Central memory CD8-positive, alpha-beta T cell (primary cell): ENCODE data around the gene TIMP4.

Experiments used
- ATAC-seq: fragments of 150-1000 bp; cut with Tn5 transposase; replicated peaks from 2 replicates; pipeline ENCODE4 v1.10.0; 2022; ENCODE audit warnings: mild to moderate bottlenecking, moderate FRiP score, moderate number of reproducible peaks; ENCODE audit not compliant: poor library complexity, severe bottlenecking; ENCODE audit errors: extremely low read depth
- DNase-seq, 2 donors: peaks; one replicate each; pipeline ENCODE4 v3.0.0; 2021; ENCODE audit warnings: low spot score in 2 of 2
- H3K27ac Mint-ChIP-seq: one replicate; pipeline ENCODE4 v1.8.0; 2022; ENCODE audit warnings: low read depth, mild to moderate bottlenecking, moderate library complexity, mixed read lengths
- H3K27me3 Mint-ChIP-seq: one replicate; pipeline ENCODE4 v1.8.0; 2022; ENCODE audit warnings: mixed read lengths
- H3K36me3 Mint-ChIP-seq: one replicate; pipeline ENCODE4 v1.8.0; 2022; ENCODE audit warnings: mild to moderate bottlenecking, moderate library complexity, mixed read lengths; ENCODE audit not compliant: insufficient read depth
- H3K4me1 Mint-ChIP-seq: one replicate; pipeline ENCODE4 v1.8.0; 2022; ENCODE audit warnings: mixed read lengths
- H3K4me3 Mint-ChIP-seq: one replicate; pipeline ENCODE4 v1.8.0; 2022; ENCODE audit warnings: mild to moderate bottlenecking, moderate library complexity, mixed read lengths
- H3K9me3 Mint-ChIP-seq: one replicate; pipeline ENCODE4 v1.8.0; 2022; ENCODE audit warnings: mixed read lengths

TIMP4 gene

DNA sequence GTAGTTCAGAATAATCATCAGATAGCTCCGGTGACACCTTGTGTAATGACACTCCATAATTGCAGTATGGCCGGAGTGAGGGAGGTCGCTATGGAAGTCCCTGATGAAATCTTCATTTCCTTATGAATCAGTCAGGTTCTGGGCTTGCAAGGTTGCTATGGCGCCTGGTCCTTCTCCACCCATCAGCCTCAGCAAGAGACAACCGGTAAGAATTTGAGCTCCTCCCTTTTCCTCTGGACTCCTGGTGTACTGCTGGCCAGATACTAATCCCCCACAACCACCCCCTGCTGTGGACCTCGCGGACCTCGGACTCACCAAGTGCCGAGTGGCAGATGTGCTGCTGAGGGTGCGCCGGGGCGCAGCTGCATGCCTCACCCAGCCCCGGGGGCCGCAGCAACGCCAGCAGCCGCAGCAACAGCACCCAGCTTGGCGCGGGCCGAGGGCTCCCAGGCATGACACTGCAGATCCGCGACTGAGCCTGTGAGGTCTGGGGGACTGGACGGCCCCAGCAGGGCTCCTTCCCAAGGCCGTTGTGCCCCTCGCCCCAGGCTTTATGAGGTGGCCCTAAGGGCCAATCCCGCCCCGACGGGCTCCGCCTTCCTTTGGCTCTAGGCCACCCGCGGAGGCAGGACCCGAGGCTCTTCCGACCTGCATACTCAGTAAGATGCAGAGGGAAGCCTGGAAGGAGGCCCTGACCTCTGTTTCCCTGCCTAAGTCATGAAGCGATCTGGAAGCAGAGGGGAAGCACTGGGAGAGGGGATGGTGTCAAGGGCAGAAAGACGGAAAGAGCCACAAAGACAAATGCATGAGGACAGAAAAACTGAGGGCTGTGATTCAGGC, at the start of gene TIMP4:
TIMP4 (minus strand) TSS at position 526 of the 840 bp plus-strand sequence; CDS start at position 454, 72 bp downstream.
- DNase-seq (no peak), ATAC-seq (no peak)
- no peaks in the 10 kb centered on the region for H3K4me1 Mint-ChIP-seq
- no peak within 1 kb of the TSS for H3K27ac Mint-ChIP-seq
- H3K27me3 Mint-ChIP-seq = peaks cover 28% of the 10 kb centered on the region
- H3K4me3 Mint-ChIP-seq = no peak within 1 kb of the TSS
- no peaks in the 10 kb centered on the region for H3K36me3 Mint-ChIP-seq
- no peaks in the 10 kb centered on the region for H3K9me3 Mint-ChIP-seq

DNA sequence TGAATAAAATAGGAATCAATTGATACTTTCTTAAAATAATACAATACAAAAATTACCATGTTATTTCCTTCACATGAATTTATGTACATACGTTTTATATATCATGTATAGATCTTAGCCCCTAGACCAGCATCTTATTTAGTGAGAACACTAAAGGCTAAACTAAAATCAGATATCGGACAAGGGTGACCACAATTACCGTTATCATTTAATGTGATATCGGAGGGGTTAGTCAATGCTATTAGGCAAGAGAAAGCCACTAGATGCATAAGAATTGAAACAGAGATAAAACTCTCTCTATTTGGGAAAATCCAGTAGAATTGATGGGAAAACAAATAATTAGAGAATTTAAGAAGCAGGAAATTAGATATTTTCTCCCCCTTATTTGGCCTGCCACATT, 46.5 kb upstream of the TIMP4 start:
- no peak for DNase-seq
- no peak overlapping the region for H3K27ac Mint-ChIP-seq
- ATAC-seq = no peak

DNA sequence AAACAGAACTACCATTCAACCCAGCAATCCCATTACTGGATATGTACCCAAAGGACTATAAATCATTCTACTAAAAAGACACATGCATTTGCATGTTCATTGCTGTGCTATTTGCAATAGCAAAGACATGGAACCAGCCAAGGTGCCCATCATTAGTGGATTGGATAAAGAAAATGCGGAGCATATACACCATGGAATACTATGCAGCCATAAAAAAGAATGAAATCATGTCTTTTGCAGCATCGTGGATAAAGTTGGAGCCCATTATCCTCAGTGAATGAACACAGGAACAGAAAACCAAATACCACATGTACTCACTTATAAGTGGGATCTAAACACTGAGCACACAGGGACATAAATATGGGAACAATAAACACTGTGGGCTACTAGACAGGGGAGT, 43.1 kb upstream of the TIMP4 start:
- H3K36me3 Mint-ChIP-seq = no peaks in the 10 kb centered on the region
- no peak overlapping the region for H3K27ac Mint-ChIP-seq
- DNase-seq = no peak
- H3K27me3 Mint-ChIP-seq = no peaks in the 10 kb centered on the region
- no peak overlapping the region for H3K4me3 Mint-ChIP-seq
- no peaks in the 10 kb centered on the region for H3K4me1 Mint-ChIP-seq
- ATAC-seq = no peak
- H3K9me3 Mint-ChIP-seq = no peaks in the 10 kb centered on the region

More for the DNA sequence above, 46.5 kb upstream of the TIMP4 start:
- H3K4me1 Mint-ChIP-seq = no peaks in the 10 kb centered on the region
- no peaks in the 10 kb centered on the region for H3K9me3 Mint-ChIP-seq
- no peak overlapping the region for H3K4me3 Mint-ChIP-seq
- no peaks in the 10 kb centered on the region for H3K36me3 Mint-ChIP-seq
- H3K27me3 Mint-ChIP-seq = no peaks in the 10 kb centered on the region

DNA sequence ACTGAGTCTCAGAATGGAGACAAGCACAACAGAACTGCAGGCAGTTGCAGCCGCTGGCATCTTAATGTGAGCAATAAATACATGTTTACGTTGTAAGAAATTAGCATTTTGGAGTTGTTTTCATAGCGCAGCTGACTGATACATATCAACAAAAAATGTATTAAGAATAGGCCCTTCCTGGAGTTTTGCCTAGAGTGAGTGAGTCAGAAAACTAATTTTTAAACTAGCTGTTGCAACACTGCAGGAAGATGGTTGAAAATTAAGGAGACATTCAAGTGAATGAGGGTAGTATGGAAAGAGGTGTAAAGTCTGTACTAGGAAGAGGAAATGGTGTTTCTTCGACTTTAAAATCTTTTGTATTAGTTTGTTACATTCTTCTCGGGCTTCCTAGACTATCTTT, 39.6 kb upstream of the TIMP4 start:
- H3K27ac Mint-ChIP-seq = no peak overlapping the region
- H3K36me3 Mint-ChIP-seq = no peaks in the 10 kb centered on the region

DNA sequence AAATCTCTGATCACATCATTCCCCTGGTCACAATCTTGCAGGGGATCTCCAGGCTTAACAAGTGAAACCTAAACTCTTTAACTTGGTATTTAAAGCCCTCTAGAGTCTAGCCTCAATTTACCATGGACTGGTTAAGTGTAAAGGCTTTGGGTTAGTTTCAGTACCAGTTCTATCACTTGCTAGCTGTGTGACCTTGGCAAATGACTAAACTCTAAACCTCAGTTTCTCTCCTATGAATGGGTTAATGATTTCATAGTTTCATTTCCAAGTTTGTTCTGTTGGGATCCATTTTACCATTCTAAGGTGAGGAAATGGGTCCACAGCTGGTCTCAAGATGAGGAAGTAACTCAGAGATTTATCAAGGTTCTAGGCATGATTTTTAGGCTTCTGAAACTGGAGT, 38.8 kb upstream of the TIMP4 start:
- no peaks in the 10 kb centered on the region for H3K27me3 Mint-ChIP-seq
- DNase-seq = no peak
- no peaks in the 10 kb centered on the region for H3K9me3 Mint-ChIP-seq
- H3K4me1 Mint-ChIP-seq = no peaks in the 10 kb centered on the region
- no peak overlapping the region for H3K4me3 Mint-ChIP-seq
- ATAC-seq = no peak
- no peaks in the 10 kb centered on the region for H3K36me3 Mint-ChIP-seq
- H3K27ac Mint-ChIP-seq = no peak overlapping the region

More for the DNA sequence above, 39.6 kb upstream of the TIMP4 start:
- ATAC-seq (no peak), DNase-seq (no peak)
- Mint-ChIP-seq H3K4me1 (no peaks in the 10 kb centered on the region), H3K4me3 (no peak overlapping the region), H3K9me3 (no peaks in the 10 kb centered on the region), H3K27me3 (no peaks in the 10 kb centered on the region)

DNA sequence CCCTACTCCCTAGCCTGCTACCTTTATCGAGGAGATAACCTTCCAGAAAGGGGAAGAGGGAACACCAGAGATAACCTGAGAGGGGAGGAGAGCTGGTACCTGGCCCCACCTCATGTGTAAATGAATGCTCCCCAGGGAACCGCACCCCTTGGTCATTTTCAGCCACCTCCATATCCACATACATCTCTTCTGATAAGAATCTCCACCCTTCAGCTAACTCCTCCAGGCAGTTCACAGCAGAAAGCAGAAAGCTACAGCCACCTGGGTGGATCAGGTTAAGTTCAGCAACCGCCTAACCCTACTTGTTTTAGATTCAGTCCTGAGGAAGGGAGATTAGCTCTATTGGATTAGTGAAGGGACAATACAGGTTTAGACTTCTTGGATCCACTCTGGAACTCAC, 38.0 kb upstream of the TIMP4 start:
- H3K27ac Mint-ChIP-seq = no peak overlapping the region
- no peaks in the 10 kb centered on the region for H3K4me1 Mint-ChIP-seq
- H3K4me3 Mint-ChIP-seq = no peak overlapping the region
- no peaks in the 10 kb centered on the region for H3K9me3 Mint-ChIP-seq
- H3K27me3 Mint-ChIP-seq = no peaks in the 10 kb centered on the region
- DNase-seq (no peak), ATAC-seq (no peak)
- H3K36me3 Mint-ChIP-seq = no peaks in the 10 kb centered on the region

DNA sequence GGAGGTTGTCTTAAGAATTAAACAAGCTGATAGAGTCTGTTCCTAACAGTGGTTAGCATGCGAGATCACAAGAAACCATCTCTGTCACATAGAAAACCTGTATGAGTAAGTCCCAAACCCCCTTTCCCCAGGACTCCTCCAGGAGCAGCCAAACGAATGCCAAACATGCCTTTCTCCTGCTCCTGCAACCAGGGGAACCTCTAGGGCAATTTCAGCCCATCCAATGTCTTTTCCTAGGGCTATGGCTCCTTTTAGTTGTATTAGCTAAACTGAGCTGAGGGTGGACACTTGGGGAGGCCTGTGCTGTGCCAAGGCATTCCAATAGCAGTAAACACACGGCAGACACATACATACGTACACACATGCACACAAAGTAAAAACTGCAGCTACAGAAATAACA, 36.5 kb upstream of the TIMP4 start:
- H3K27me3 Mint-ChIP-seq = peaks cover 8% of the 10 kb centered on the region
- no peak overlapping the region for H3K4me3 Mint-ChIP-seq
- H3K27ac Mint-ChIP-seq = no peak overlapping the region
- H3K9me3 Mint-ChIP-seq = no peaks in the 10 kb centered on the region
- ATAC-seq (no peak), DNase-seq (no peak)
- H3K36me3 Mint-ChIP-seq = no peaks in the 10 kb centered on the region
- no peaks in the 10 kb centered on the region for H3K4me1 Mint-ChIP-seq

DNA sequence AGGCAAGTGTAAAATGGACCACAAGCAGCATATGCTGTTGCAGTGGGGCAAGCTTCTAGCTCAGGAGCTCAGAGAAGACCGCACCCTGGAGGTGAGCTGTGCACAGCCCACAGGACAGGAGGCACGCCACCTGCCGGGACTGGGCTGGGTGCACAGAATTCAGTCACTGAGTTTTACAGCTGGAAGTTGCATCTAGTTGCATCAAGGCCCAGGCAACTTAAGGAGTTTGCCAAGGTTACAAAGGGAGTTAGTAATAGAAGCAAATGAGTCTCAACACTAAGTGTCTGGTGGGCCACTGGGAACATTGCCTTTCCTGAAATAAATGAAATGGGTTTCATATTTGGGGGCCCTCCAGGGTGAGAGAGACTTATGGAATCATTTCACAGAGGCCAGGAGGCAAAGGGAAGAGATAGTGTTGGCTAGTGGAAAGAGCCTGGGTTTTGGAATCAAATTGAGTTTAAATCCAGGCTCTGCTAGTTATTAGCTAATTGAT, 36.0 kb upstream of the TIMP4 start:
- H3K4me1 Mint-ChIP-seq = no peaks in the 10 kb centered on the region
- no peaks in the 10 kb centered on the region for H3K9me3 Mint-ChIP-seq
- H3K27ac Mint-ChIP-seq = no peak overlapping the region
- no peaks in the 10 kb centered on the region for H3K36me3 Mint-ChIP-seq
- H3K4me3 Mint-ChIP-seq = no peak overlapping the region
- ATAC-seq (no peak), DNase-seq (no peak)
- H3K27me3 Mint-ChIP-seq = peaks cover 11% of the 10 kb centered on the region

DNA sequence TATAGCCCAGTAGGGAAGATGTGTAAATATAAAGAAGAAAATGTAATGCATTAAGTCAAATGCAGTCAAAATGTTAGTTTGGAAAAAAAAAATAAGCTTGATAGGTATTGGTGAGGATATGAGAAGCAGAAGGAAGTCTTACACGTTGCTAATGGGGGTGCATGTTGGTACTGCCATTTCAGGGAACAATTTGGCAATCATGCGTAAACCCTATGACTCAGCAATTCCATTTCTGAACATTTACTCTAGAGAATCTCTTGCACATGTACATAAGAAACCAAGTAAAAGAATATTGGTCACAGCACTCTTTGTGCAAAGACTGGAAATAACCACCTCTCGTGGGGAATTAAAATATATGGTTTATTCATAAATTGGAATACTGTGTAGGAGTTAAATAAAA, 35.5 kb upstream of the TIMP4 start:
- DNase-seq = no peak
- Mint-ChIP-seq H3K4me1 (no peaks in the 10 kb centered on the region), H3K27ac (no peak overlapping the region), H3K9me3 (no peaks in the 10 kb centered on the region), H3K36me3 (no peaks in the 10 kb centered on the region), H3K27me3 (peaks cover 11% of the 10 kb centered on the region), H3K4me3 (no peak overlapping the region)
- no peak for ATAC-seq

DNA sequence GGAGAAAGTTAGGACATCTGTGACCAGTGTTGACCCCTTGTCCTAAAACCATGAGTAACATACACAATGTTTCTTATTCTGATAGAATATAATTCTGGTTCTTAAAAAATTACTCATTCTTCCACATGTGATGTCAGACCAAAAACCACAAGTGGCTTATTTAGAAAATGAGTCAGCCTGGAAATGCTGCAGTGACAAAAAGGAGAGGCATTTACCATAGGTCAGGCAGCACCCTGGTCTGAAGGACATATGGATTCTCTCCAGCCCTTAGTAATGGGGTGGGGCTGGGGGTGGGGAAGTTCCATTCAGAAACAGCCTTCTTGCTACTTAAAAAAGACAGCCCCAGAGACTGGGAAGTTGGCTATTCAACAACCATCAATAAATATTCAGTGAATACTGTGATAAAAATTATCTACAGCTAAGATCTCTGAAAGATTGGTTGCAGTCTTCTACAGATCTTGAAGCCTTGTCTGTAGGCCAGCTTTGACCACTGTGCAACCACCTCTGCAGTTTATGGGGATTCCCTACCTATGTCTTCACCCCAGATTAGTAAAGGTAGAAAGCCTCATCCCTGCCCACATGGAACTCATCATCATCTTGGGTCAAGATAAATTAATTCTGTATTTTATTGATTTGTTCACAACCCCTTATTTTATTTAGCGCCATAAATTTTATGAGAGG, 34.9 kb upstream of the TIMP4 start:
- Mint-ChIP-seq H3K4me3 (no peak overlapping the region), H3K9me3 (no peaks in the 10 kb centered on the region), H3K27ac (no peak overlapping the region), H3K27me3 (peaks cover 11% of the 10 kb centered on the region), H3K4me1 (no peaks in the 10 kb centered on the region), H3K36me3 (no peaks in the 10 kb centered on the region)
- DNase-seq = no peak
- no peak for ATAC-seq

DNA sequence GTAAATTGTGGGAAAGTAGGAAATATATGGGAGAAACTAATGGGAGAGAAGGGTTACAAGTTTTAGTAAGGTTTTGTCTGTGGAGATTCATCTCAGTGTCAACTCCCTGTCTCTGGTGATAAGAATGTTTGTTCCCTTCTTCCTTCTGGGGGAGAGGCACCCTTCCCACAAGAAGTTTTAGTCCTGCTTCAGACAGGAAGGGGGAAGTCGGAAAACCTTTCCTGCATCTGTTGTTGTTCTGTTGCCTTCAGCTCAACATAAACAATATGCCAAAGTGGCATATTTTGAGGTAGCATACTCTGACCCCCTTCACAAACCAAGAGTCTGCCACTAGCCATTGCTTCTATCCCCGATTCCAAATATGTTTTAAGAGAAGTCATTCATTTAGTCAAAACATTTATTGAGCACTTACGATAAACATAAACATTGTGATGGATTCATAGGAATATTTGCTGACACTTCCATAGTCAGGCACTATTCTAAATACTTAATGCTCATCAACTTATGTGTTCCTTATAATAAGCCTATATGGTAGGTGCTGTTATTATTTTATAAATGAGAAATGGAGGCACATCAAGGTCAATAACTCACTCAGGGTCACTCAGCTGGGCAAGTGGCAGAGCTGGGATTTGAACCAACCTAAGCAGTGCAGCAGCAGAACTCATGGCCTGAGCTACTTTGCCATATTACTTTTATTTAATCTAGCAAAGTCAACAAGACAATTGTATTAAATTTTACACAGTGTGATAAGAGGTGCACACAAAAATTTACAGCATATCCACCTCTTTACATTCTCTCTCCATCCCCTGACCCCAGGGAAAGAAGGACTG, 34.2 kb upstream of the TIMP4 start:
- H3K27ac Mint-ChIP-seq = no peak overlapping the region
- H3K4me1 Mint-ChIP-seq = peaks cover under 1% of the 10 kb centered on the region
- DNase-seq = no peak
- ATAC-seq = no peak
- H3K9me3 Mint-ChIP-seq = no peaks in the 10 kb centered on the region
- no peak overlapping the region for H3K4me3 Mint-ChIP-seq
- peaks cover 11% of the 10 kb centered on the region for H3K27me3 Mint-ChIP-seq
- H3K36me3 Mint-ChIP-seq = no peaks in the 10 kb centered on the region

DNA sequence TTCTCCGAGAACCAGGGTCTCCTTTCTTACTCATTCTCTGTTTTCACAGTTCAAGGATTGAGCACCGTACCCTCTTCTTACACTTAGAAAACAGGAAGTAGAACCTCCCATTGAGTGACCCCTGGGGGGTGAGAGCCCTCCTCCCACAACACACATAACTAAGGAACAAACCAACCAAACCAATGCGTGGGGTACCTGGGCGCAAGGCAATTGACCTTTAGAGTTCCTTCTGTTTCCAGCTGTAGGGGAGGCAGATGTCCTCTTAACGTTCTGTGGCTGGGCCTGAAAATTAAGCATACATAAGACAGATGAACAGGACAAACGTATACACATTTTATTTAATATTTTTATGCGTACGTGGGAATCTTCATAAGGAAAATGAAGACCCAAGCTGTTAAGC, 33.5 kb upstream of the TIMP4 start:
- Mint-ChIP-seq H3K4me1 (peaks cover 6% of the 10 kb centered on the region), H3K36me3 (no peaks in the 10 kb centered on the region), H3K9me3 (no peaks in the 10 kb centered on the region), H3K4me3 (no peak overlapping the region), H3K27me3 (peaks cover 11% of the 10 kb centered on the region), H3K27ac (no peak overlapping the region)
- ATAC-seq (no peak), DNase-seq (no peak)
